ENCODE results near the gene P2RX4. TPM values are rescaled to one million over a fixed set of nuclear protein-coding genes. Genes with fewer than 3 reads are reported as not detected.

Gene P2RX4
- total and polyA plus RNA-seq, 2 of the 8 experiments (the other 6 are each of a cell fraction or from before 2014, with no cell fraction given) = 9.5 to 12.2 TPM

- TF ChIP-seq, protein P1, sequence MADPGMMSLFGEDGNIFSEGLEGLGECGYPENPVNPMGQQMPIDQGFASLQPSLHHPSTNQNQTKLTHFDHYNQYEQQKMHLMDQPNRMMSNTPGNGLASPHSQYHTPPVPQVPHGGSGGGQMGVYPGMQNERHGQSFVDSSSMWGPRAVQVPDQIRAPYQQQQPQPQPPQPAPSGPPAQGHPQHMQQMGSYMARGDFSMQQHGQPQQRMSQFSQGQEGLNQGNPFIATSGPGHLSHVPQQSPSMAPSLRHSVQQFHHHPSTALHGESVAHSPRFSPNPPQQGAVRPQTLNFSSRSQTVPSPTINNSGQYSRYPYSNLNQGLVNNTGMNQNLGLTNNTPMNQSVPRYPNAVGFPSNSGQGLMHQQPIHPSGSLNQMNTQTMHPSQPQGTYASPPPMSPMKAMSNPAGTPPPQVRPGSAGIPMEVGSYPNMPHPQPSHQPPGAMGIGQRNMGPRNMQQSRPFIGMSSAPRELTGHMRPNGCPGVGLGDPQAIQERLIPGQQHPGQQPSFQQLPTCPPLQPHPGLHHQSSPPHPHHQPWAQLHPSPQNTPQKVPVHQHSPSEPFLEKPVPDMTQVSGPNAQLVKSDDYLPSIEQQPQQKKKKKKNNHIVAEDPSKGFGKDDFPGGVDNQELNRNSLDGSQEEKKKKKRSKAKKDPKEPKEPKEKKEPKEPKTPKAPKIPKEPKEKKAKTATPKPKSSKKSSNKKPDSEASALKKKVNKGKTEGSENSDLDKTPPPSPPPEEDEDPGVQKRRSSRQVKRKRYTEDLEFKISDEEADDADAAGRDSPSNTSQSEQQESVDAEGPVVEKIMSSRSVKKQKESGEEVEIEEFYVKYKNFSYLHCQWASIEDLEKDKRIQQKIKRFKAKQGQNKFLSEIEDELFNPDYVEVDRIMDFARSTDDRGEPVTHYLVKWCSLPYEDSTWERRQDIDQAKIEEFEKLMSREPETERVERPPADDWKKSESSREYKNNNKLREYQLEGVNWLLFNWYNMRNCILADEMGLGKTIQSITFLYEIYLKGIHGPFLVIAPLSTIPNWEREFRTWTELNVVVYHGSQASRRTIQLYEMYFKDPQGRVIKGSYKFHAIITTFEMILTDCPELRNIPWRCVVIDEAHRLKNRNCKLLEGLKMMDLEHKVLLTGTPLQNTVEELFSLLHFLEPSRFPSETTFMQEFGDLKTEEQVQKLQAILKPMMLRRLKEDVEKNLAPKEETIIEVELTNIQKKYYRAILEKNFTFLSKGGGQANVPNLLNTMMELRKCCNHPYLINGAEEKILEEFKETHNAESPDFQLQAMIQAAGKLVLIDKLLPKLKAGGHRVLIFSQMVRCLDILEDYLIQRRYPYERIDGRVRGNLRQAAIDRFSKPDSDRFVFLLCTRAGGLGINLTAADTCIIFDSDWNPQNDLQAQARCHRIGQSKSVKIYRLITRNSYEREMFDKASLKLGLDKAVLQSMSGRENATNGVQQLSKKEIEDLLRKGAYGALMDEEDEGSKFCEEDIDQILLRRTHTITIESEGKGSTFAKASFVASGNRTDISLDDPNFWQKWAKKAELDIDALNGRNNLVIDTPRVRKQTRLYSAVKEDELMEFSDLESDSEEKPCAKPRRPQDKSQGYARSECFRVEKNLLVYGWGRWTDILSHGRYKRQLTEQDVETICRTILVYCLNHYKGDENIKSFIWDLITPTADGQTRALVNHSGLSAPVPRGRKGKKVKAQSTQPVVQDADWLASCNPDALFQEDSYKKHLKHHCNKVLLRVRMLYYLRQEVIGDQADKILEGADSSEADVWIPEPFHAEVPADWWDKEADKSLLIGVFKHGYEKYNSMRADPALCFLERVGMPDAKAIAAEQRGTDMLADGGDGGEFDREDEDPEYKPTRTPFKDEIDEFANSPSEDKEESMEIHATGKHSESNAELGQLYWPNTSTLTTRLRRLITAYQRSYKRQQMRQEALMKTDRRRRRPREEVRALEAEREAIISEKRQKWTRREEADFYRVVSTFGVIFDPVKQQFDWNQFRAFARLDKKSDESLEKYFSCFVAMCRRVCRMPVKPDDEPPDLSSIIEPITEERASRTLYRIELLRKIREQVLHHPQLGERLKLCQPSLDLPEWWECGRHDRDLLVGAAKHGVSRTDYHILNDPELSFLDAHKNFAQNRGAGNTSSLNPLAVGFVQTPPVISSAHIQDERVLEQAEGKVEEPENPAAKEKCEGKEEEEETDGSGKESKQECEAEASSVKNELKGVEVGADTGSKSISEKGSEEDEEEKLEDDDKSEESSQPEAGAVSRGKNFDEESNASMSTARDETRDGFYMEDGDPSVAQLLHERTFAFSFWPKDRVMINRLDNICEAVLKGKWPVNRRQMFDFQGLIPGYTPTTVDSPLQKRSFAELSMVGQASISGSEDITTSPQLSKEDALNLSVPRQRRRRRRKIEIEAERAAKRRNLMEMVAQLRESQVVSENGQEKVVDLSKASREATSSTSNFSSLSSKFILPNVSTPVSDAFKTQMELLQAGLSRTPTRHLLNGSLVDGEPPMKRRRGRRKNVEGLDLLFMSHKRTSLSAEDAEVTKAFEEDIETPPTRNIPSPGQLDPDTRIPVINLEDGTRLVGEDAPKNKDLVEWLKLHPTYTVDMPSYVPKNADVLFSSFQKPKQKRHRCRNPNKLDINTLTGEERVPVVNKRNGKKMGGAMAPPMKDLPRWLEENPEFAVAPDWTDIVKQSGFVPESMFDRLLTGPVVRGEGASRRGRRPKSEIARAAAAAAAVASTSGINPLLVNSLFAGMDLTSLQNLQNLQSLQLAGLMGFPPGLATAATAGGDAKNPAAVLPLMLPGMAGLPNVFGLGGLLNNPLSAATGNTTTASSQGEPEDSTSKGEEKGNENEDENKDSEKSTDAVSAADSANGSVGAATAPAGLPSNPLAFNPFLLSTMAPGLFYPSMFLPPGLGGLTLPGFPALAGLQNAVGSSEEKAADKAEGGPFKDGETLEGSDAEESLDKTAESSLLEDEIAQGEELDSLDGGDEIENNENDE (IDR thresholded peaks at IDR 0.05; ENCODE audit: insufficient replicate concordance, low read length) = no peak
Observed at GRCh38 chr12:121264951-121265515, 55.1 kb downstream of the P2RX4 start (continued).
